ENCODE results near the gene STK31. TPM values are rescaled to one million over a fixed set of nuclear protein-coding genes. Genes with fewer than 3 reads are reported as not detected.
A peak's percentile ranks its signal among the peaks of the same experiment; 100 is the strongest.
"Not testable (repeated sequence)": the region's sequence is repeated elsewhere in the genome, so short reads cannot be mapped to it uniquely, and the experiment has no call there.

The STK31 gene
- total RNA-seq (2014; rRNA removed; shearing (Covaris generic); ENCODE audit: low replicate concordance), result 0.03 TPM in 1 of 2 replicates, not detected in the other

GRCh38 chr7:23710000-23710399 is at the start of gene STK31:
Gene STK31 (plus strand): TSS chr7:23710219. CDS start chr7:23710286, 67 bp downstream.
- no peak within 1 kb of the TSS for H3K4me3 ChIP-seq
- H3K36me3 ChIP-seq, result no peaks in the 10 kb centered on the region
- H3K9me3 ChIP-seq, result peaks cover 13% of the 10 kb centered on the region
- no peak for DNase-seq
- no peaks in the 10 kb centered on the region for H3K27me3 ChIP-seq

DNA sequence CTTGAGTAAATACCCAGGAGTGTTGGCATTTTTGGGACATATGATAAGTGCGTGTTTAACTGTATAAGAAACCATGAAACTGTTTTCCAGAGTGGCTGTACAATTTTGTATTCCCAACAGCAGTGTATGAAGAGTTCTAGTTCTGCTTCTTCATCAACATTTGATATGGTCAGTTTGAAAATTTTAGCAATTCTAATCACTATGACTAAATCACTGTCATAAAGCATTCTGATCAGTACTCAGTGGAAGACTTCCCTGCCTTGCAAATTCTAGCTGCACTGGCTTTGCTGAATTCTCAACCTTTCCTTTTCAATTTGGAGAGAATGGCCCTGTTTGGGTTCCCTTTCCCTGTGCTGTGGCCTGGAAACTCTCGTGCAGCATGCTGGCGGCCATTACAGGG is 48.6 kb upstream of the STK31 start:
- no peaks in the 10 kb centered on the region for H3K36me3 ChIP-seq
- DNase-seq, result no peak
- no peaks in the 10 kb centered on the region for H3K9me3 ChIP-seq
- no peak overlapping the region for H3K4me3 ChIP-seq
- H3K27me3 ChIP-seq, result no peaks in the 10 kb centered on the region

DNA sequence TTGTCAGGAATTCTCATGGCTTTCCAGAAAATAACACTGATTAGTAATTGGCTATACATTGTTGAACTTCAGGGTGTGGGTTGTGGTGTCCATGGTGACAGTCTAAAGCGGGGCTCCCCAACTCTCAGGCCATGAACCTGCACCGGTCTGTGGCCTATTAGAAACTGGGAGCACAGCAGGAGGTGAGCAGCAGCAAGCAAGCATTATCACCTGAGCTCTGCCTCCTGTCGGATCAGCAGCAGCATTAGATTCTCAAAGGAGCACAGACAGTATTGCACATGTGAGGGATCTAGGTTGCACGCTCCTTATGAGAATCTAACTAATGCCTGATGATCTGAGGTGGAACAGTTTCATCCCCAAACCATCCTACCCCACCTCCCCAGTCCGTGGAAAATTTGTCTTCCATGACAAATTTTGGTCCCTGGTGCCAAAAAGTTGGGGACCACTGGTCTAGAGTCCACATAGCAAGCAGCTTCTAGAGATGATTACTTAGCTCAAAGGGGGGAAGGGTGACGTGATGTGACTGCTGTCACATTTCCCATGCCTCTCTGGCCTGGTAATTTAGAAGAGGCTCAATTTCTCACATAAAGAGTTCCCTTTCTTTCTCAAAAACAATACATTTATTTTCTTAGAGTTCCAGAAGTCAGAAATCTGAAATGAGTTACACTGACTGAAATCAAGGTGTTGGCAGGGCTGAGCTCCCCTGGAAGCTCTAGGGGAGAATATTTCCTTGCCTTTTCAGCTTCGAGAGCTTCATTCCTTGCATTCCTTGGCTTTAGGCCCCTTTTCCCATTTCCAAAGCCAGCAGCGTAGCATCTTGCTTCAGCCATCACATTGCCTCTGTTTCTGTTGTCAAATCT is 47.7 kb upstream of the STK31 start:
- DNase-seq, result peak; percentile 7
- no peaks in the 10 kb centered on the region for H3K36me3 ChIP-seq
- no peaks in the 10 kb centered on the region for H3K27me3 ChIP-seq
- no peak overlapping the region for H3K4me3 ChIP-seq
- H3K9me3 ChIP-seq, result no peaks in the 10 kb centered on the region

DNA sequence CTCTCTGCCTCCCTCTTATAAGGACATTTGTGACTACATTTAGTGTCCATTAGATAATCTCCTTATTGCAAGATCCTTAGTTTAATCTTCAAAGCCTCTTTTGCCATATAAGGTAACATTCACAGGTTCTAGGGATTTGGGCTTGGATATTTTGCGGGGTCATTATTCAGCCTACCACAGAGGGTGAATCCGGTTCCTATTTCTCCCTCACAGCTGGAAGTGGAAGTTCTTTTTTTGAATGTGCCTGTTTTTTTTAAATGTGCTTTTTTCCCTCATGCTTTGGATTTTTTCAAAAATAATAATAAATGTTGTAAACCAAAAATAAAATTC is 47.1 kb upstream of the STK31 start:
- no peak for DNase-seq
- Histone ChIP-seq H3K9me3 (no peaks in the 10 kb centered on the region), H3K27me3 (no peaks in the 10 kb centered on the region), H3K36me3 (no peaks in the 10 kb centered on the region), H3K4me3 (no peak overlapping the region)

DNA sequence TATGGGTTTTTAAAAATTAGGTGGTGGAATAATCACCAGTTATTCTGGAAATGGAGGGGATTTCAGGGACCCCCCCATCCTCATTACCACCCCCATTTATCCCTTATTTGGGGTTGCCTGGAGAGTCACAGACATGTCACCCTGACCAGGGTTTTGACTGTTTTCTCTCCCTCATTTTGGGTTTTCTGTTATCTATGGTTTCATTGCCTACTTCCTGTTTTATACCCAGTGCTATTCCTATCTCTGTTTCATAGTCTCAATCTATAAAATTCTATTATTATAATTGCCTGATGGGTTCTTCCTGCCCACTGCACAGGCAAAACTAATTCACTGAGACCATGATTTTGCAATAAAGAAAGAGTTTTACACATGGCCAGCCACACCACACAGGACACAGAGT is 45.9 kb upstream of the STK31 start:
- Histone ChIP-seq H3K27me3 (no peaks in the 10 kb centered on the region), H3K4me3 (no peak overlapping the region), H3K9me3 (no peaks in the 10 kb centered on the region), H3K36me3 (no peaks in the 10 kb centered on the region)
- no peak for DNase-seq

- Histone ChIP-seq H3K36me3 (no peaks in the 10 kb centered on the region), H3K27me3 (no peaks in the 10 kb centered on the region), H3K4me3 (no peak overlapping the region), H3K9me3 (no peaks in the 10 kb centered on the region)
- DNase-seq, result no peak
These were observed 38.0 kb upstream of the STK31 start for GRCh38 chr7:23672033-23672432.

- H3K36me3 ChIP-seq, result no peaks in the 10 kb centered on the region
- no peaks in the 10 kb centered on the region for H3K27me3 ChIP-seq
- H3K9me3 ChIP-seq, result no peaks in the 10 kb centered on the region
- H3K4me3 ChIP-seq, result peak within 1 kb of the TSS; percentile 49
- peak; percentile 75 for DNase-seq
These were observed 30.1 kb upstream of the STK31 start, which contains the start of gene FAM221A for GRCh38 chr7:23679898-23680413. Gene FAM221A (plus strand): TSS chr7:23680199. CDS start chr7:23680219, 20 bp downstream.

- H3K36me3 ChIP-seq, result no peaks in the 10 kb centered on the region
- peak; percentile 8 for DNase-seq
- H3K9me3 ChIP-seq, result no peaks in the 10 kb centered on the region
- H3K27me3 ChIP-seq, result no peaks in the 10 kb centered on the region
- H3K4me3 ChIP-seq, result peak overlapping the region; percentile 49
These were observed 29.3 kb upstream of the STK31 start for GRCh38 chr7:23680414-23681405.

DNA sequence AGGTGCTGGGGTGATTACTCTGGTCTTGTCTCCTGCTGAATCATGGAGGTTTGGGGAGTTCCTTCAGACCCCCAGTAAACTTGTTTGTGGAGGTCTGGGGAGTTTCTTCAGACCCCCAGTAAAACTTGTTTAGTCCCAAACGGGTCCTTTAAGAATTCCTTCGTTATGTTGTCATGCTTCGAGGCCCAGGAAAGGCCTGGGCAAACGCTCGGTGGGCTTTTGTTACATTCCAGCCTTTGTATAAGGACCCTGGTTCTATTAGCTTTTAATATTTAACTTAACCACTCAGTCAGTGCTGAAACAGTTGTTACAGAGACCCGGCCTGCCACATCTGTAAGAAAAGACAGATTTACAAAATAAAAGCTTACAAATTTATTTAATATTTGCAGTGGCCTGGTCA is 26.0 kb upstream of the STK31 start:
- H3K4me3 ChIP-seq, H3K9me3 ChIP-seq, H3K36me3 ChIP-seq, H3K27me3 ChIP-seq, DNase-seq: not testable (repeated sequence)

GRCh38 chr7:23685731-23686130 is 24.3 kb upstream of the STK31 start:
- Histone ChIP-seq H3K27me3 (no peaks in the 10 kb centered on the region), H3K9me3 (no peaks in the 10 kb centered on the region), H3K4me3 (no peak overlapping the region), H3K36me3 (no peaks in the 10 kb centered on the region)
- no peak for DNase-seq

GRCh38 chr7:23687011-23687410 is 23.0 kb upstream of the STK31 start:
- no peaks in the 10 kb centered on the region for H3K36me3 ChIP-seq
- H3K4me3 ChIP-seq, result no peak overlapping the region
- no peaks in the 10 kb centered on the region for H3K9me3 ChIP-seq
- DNase-seq, result peak; percentile 49
- H3K27me3 ChIP-seq, result no peaks in the 10 kb centered on the region

DNA sequence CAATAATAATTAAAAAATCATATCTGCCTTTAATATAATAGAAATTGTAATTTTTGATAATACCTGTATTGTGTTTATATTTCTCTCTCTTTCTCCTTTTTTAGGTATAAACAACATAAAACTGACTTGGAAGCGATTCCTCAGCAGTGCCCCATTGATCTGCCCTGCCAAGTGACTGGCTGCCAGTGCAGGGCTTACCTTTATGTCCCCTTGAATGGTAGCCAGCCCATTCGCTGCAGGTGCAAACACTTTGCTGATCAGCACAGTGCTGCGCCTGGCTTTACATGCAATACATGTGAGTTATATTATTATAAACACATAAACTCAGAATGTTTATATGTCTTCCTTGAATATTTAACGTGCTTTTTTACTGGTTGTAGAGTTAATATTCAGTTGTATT is 20.9 kb upstream of the STK31 start:
- H3K36me3 ChIP-seq, result no peaks in the 10 kb centered on the region
- no peak overlapping the region for H3K4me3 ChIP-seq
- H3K27me3 ChIP-seq, result no peaks in the 10 kb centered on the region
- no peaks in the 10 kb centered on the region for H3K9me3 ChIP-seq
- no peak for DNase-seq

- H3K27me3 ChIP-seq, result no peaks in the 10 kb centered on the region
- H3K9me3 ChIP-seq, result no peaks in the 10 kb centered on the region
- DNase-seq, result no peak
- no peak overlapping the region for H3K4me3 ChIP-seq
- H3K36me3 ChIP-seq, result no peaks in the 10 kb centered on the region
These were observed 18.7 kb upstream of the STK31 start for GRCh38 chr7:23691320-23691719.

- Histone ChIP-seq H3K27me3 (no peaks in the 10 kb centered on the region), H3K4me3 (no peak overlapping the region), H3K9me3 (no peaks in the 10 kb centered on the region), H3K36me3 (no peaks in the 10 kb centered on the region)
- DNase-seq, result no peak
These were observed 16.8 kb upstream of the STK31 start for GRCh38 chr7:23693224-23693623.

DNA sequence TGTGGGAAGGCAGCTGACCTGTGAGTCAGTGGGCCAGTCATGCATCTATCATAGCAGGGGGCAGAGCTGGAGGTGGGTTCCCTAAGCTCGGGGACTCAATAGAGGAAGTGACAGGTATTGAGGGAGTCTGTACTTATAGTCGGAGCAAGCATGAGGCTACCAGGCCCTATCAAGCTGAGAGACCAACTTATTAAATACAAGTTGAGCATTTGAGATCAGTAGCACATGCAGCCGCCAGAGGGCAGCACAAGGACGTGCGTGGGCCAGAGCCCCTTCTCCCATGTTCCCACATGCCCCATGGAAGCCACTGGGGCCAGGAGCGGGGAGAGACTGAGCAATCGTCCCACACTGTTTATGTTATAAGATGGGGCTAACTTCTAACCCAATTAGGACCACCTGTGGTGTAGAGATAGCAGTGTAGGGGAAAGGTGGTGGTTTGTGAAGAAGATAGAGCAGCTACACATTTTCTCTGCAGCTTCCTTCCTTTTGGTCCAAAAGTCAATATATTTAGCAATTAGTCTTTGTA is 13.0 kb upstream of the STK31 start:
- Histone ChIP-seq H3K36me3 (no peaks in the 10 kb centered on the region), H3K4me3 (no peak overlapping the region), H3K27me3 (no peaks in the 10 kb centered on the region), H3K9me3 (no peaks in the 10 kb centered on the region)
- DNase-seq, result peak; percentile 55

GRCh38 chr7:23698822-23699221 is 11.2 kb upstream of the STK31 start:
- no peaks in the 10 kb centered on the region for H3K9me3 ChIP-seq
- H3K4me3 ChIP-seq, result no peak overlapping the region
- H3K36me3 ChIP-seq, result no peaks in the 10 kb centered on the region
- no peak for DNase-seq
- H3K27me3 ChIP-seq, result no peaks in the 10 kb centered on the region

GRCh38 chr7:23700046-23700445 is 10.0 kb upstream of the STK31 start:
- Histone ChIP-seq H3K27me3 (no peaks in the 10 kb centered on the region), H3K36me3 (no peaks in the 10 kb centered on the region), H3K9me3 (no peaks in the 10 kb centered on the region; the same call in 1 of the 2 replicates), H3K4me3 (no peak overlapping the region)
- DNase-seq, result no peak
